KBM-7 (cell line): ENCODE measurements around the gene B9D2.
"Not testable (repeated sequence)": the region's sequence is repeated elsewhere in the genome, so short reads cannot be mapped to it uniquely, and the experiment has no call there.

Experiments
- DNase-seq: peaks from one replicate; pipeline ENCODE4 v3.0.0-alpha.2; 2015
- in situ Hi-C: fragments of 300-500 bp; cut with MboI; formaldehyde crosslinking; loops from 2 replicates; pipeline ENCODE4 v1.14.3; 2020; ENCODE audit warnings: low sequenced_read_pairs, low pct_unique_long_range_greater_than_20kb, mixed read lengths

B9D2 gene

DNA sequence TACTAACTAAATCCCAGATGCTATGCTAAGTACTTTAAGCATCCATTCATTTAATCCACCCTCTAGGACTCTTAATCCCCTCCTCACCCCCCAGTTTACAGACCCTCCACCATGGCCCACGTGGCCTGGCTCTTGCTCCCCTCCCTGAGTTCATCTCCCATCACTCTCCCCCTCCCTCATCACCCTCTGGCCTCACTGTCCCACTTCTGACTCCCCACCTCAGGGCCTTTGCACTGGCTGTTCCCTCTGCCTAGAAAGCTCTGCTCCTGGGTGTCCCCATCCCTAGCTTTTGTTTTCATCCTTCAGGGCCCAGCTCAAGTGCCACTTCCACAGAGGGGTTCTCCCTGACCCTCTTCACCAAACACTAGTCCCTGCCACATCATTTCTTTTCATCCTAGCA is 4.2 kb downstream of the B9D2 start:
- in situ Hi-C loops, result no loop called here
- DNase-seq, result no peak

- in situ Hi-C loops, result no loop called here
- no peak for DNase-seq
Observed at GRCh38 chr19:41357746-41358145, 6.2 kb downstream of the B9D2 start.

DNA sequence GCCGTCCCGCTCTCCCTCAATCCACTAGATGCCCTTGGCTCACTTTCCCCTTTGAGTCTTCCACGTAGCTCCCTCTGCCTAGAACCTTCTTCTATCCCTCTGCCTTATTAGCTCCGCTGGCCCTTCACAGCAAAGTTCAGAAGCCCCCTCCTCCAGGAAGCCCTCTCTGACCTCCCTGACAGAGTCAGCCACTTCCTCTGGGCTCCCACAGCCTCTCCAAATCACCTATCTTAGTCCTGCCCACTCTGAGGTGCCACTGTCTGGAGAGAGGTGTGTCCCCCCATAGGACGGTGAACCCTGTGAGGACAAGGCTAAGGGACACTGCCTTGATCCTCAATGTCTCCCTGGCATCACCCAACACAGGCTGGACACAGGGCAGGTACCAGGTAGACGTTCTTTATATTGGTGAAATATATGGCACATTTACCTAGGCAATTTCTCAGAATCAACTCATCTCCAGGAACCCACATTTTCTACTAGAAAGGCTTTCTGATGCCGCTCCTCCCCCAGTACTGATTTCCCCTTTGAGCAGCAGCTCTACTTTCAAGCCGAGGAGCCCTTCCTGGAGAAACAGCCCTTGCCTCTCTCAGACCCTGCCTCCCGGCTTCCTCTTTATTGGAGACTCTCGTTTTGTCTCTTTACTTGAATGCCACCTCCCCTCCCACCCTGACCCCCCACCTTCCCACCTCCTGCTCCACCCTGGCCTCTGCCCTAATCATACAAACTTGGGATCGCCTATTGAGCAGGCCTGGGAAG is 6.8 kb downstream of the B9D2 start:
- DNase-seq, result peak; percentile 62
- in situ Hi-C loops, result no loop called here

DNA sequence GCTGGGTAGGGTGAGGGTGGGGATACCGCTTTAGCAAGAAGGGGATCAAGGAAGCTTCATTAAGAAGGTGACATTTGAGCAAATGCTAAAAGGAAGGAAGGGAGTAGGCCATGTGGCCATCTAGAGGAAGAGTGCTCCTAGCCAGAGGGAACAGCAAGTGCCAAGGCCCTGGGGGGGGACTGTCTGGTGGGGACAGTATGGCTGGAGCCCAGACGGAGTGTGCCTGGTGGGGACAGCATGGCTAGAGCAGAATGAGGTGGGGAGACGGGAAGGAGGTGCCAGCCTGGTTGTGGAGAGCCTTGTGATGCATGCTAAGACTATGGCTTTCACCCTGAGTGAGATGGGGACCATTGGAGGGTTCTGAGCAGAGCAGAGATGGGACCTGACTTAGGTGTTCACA is 8.1 kb downstream of the B9D2 start:
- in situ Hi-C loops, result no loop called here
- no peak for DNase-seq

GRCh38 chr19:41355035-41355434 is 8.9 kb downstream of the B9D2 start:
- in situ Hi-C loops, result no loop called here
- no peak for DNase-seq

DNA sequence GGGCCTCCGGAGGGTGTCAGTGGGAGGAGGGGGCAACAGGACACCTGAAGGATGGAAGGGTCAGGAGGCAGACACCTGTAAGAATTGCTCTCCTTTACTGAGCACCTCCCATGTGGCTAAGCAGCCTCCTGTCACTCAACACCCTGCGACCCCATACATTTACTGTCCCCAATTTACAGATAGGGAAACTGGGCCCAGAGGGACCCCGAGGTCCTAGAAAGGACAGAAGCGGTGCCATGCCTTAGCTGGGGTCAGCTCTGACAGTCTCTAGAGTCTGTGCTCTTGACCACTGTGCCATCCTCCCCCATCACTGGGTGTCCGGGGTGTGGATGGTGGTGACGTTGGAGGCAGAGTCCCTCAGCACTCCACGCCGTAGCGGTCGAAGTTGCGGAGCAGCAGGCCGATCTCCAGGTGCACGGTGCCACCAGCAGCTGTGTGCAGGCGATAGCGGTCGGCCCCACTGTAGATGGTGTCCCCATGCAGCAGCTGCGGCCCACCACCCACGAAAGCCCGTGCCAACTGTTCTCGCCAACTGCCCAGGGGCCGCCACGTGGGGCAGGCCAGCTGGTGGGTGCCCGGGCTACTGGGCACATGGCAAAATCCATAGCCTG is 9.5 kb downstream of the B9D2 start:
- in situ Hi-C loops, result no loop called here
- no peak for DNase-seq

DNA sequence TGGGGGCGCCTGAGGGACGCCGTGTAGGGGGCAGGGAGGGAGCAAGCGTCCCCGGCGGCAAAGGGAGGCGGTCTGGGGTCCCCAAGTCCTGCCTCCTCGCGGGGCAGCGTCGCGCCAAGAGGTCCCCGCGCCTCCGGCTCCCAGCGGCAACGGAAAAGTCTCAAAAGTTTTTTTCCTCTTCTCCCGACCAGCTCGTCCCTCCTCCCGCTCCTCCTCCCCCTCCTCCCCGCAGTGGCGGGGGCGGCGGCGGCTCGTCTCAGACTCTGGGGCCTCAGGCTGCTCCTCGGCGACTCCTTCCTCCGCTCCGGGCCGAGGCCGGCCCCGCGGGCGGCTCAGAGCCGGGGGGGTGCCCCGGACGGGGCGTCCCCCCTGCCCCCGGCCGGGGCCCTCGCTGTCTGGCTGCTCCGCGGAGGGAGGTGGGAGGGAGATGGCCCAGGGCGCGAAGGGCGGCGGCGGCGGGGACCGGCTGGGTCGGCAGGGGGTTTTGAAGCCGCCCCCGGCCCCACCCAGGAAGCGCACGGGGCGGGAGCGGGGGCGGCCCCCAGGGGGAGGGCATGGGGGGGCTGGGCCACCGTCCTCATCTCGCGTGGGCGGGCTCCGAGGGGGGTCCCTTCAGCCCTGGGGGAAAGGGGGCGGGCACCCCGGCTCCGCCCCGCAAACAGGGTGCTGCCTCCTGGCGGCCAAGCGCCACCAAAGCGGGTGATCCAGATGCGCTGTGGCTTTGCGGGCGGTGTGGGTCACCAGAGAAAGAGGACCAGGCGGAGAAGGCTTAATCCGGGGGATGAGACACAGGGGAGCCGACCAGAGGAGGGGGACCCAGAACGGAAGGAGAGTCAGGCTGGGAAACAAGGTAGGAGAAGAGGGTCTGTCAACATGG is 10.2 kb downstream of the B9D2 start, which contains the start of gene TGFB1:
Gene TGFB1 (minus strand): TSS at position 457 of the 877 bp plus-strand sequence. CDS start 878 bp downstream, outside the sequence.
- in situ Hi-C loops, result no loop called here
- peak; percentile 85 for DNase-seq

DNA sequence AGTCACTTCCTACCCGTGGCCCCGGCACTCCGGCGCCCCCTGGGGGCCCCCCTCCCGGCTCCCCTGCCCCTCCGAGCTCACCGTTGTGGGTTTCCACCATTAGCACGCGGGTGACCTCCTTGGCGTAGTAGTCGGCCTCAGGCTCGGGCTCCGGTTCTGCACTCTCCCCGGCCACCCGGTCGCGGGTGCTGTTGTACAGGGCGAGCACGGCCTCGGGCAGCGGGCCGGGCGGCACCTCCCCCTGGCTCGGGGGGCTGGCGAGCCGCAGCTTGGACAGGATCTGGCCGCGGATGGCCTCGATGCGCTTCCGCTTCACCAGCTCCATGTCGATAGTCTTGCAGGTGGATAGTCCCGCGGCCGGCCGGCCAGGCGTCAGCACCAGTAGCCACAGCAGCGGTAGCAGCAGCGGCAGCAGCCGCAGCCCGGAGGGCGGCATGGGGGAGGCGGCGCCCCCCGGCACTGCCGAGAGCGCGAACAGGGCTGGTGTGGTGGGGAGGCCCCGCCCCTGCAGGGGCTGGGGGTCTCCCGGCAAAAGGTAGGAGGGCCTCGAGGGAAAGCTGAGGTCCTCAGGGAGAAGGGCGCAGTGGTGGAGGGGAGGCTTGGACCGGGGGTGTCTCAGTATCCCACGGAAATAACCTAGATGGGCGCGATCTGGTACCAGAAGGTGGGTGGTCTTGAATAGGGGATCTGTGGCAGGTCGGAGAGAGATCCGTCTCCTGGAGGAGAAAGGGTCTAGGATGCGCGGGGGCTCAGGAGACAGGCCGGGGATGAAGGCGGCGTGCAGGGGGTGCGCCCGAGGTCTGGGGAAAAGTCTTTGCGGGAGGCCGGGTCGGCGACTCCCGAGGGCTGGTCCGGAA is 11.1 kb downstream of the B9D2 start:
- peak; percentile 60 for DNase-seq
- in situ Hi-C loops, result no loop called here

- in situ Hi-C loops, result no loop called here
- DNase-seq, result no peak
Observed at GRCh38 chr19:41352279-41352608, 11.7 kb downstream of the B9D2 start.

DNA sequence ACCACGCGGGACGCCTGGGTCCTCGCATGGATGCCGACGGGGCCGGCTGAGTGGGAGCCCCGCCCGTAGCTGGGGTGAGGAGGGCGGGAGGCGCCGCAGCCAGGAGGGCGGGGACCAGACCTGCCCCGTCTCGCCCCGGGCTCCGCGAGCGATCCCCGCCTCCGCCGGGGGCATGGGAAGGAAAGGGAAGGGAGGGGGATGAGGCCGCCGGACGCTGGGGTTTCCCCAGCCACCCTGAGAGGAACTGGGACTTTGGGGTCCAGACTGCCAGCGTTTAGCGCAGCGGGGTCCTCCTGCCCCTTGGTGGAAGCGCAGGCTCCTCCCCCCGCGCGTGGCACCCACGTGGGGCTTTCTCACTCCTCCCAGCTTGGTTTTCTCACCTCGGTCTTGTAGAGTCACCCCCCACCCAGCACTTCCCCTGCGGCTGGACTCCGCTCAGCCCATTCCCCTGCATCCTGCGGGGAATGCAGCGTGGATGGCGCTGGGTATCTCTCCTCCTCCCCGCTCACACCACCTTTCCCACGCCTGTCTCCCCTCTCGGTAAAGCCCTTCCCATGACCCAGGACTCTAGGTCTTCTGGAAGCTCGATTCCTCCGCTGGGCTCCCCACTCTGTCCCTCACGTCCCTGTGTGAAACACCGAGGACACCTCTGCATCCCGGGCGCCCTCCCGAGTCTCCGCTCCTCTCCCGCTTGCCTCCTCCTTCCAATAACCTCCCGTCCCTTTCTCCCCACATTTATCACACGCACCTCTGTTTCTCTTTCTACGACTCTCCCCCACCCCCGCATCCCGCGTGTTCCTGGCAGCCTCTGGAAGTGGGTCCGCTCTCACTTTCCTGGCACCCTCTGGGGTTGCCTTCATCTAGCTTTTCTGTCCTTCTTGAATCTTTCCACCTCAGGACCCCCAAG is 12.4 kb downstream of the B9D2 start:
- in situ Hi-C loops, result no loop called here
- peak; percentile 85 for DNase-seq

GRCh38 chr19:41350735-41351338 is 13.1 kb downstream of the B9D2 start:
- in situ Hi-C loops, result no loop called here
- DNase-seq, result peak; percentile 54

- in situ Hi-C loops, DNase-seq: not testable (repeated sequence)
Observed at GRCh38 chr19:41346916-41347315, 17.0 kb downstream of the B9D2 start.

DNA sequence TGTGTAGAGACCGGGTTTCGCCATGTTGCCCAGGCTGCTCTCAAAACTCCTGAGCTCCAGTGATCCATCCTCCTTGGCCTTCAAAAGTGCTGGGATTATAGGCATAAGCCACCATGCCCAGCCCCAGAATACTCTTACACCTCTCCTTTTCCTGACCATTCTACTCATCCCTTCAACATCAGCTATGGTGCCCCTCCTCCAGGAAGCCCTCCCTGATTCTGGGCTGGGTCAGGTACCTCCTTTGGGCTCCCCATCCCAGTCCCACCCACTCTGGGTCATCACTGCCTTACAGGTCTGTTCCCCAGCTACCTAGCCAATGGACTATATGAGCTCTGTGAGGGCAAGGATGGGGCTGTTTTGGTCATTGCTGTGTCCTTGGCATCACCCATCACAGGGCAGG is 19.8 kb downstream of the B9D2 start:
- in situ Hi-C loops, result no loop called here
- no peak for DNase-seq

DNA sequence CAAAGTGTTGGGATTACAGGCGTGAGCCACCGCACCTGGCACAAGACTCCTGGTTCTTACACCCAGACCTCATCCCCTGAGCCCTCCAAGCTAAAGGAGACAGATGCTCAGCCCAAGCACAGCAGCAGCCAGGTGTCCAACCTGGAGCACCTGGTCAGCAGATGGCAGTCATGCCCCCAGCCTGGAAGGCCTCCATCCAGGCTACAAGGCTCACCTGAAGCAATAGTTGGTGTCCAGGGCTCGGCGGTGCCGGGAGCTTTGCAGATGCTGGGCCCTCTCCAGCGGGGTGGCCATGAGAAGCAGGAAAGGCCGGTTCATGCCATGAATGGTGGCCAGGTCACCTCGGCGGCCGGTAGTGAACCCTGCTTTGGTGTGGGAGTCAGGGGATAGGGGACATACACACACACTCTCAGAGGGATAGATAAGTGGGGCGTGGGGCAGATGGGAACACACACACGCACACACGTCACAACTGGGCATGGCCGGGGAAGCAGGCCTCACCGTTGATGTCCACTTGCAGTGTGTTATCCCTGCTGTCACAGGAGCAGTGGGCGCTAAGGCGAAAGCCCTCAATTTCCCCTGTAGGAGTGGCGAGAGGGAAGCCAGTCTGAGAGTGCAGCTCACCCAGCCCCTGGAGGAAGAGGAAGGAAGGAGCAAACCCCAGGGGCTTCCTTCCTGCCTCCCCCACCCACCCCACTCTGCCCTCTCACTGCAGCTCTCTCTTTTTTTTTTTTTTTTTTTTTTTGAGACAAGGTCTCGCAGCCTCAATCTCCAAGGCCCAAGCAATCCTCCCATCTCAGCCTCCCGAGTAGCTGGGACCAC is 22.1 kb downstream of the B9D2 start:
- in situ Hi-C loops, result no loop called here
- DNase-seq, result no peak

DNA sequence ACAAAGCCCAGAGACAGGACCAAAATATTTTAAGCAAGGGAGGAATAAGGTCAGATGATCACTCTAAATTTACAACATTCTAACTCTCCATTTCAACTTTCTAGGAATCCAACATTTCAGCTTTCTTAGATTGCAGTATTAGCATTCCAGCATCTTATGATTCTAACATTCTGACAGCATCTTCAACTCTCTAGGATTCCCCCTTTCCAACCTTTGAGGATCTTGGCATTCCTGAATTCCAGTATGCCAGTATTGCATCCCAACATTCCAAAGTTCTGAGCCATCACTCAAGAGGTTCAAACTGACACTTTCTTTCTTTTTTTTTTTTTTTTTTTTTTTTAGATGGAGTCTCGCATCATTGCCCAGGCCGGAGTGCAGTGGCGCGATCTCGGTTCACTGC is 24.0 kb downstream of the B9D2 start:
- no peak for DNase-seq
- in situ Hi-C loops, result no loop called here

DNA sequence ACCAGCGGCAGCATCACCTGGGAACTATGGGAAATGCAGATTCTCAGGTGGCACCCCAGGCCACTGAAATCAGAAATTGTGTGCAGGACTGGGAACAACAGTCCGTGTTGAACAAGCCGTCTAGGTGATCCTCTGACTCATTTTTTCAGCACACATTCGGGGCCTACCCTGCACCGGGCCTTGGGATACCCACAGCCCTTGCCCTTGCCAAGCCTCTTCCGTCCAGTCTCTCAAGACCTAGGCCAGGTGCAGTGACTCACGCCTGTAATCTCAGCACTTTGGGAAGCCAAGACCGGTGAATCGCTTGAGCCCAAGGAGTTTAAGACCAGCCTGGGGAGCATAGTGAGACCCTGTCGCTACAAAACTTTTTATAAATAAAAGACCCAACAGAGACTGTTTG is 28.5 kb downstream of the B9D2 start:
- in situ Hi-C loops, result no loop called here

GRCh38 chr19:41334793-41335192 is 29.2 kb downstream of the B9D2 start:
- in situ Hi-C loops, result no loop called here
- DNase-seq, result peak; percentile 72

More for the DNA sequence above, 28.5 kb downstream of the B9D2 start:
- DNase-seq, result no peak
